Astrocyte of the hippocampus (primary cell): ENCODE results near the gene RAD51B.
A peak's percentile ranks its signal among the peaks of the same experiment; 100 is the strongest.
"Not testable (repeated sequence)": the region's sequence is repeated elsewhere in the genome, so short reads cannot be mapped to it uniquely, and the experiment has no call there.

Source experiments
- DNase-seq: peaks from one replicate; pipeline ENCODE4 v3.0.0; 2011; ENCODE audit warnings: low read depth, low spot score

Gene RAD51B

GRCh38 chr14:68203871-68204270 lies 384.3 kb downstream of the RAD51B start:
- DNase-seq = peak; percentile 41

GRCh38 chr14:68208218-68208617 lies 388.6 kb downstream of the RAD51B start:
- peak; percentile 79 for DNase-seq

- DNase-seq = no peak
Measured at GRCh38 chr14:68208626-68209317, 389.2 kb downstream of the RAD51B start.

- peak; percentile 80 for DNase-seq
Measured at GRCh38 chr14:68210729-68211299, 391.2 kb downstream of the RAD51B start.

- no peak for DNase-seq
Measured at GRCh38 chr14:68211421-68211820, 391.8 kb downstream of the RAD51B start.

GRCh38 chr14:68211886-68212285 lies 392.3 kb downstream of the RAD51B start:
- DNase-seq = no peak

GRCh38 chr14:68212361-68212760 lies 392.8 kb downstream of the RAD51B start:
- DNase-seq = no peak

GRCh38 chr14:68214431-68214830 lies 394.9 kb downstream of the RAD51B start:
- no peak for DNase-seq

GRCh38 chr14:68215629-68216028 lies 396.1 kb downstream of the RAD51B start:
- no peak for DNase-seq

- no peak for DNase-seq
Measured at GRCh38 chr14:68216079-68216478, 396.5 kb downstream of the RAD51B start.

- no peak for DNase-seq
Measured at GRCh38 chr14:68216957-68217356, 397.4 kb downstream of the RAD51B start.

GRCh38 chr14:68217791-68218340 lies 398.3 kb downstream of the RAD51B start:
- DNase-seq = no peak

- no peak for DNase-seq
Measured at GRCh38 chr14:68219407-68219806, 399.8 kb downstream of the RAD51B start.

- DNase-seq = not testable (repeated sequence)
Measured at GRCh38 chr14:68221046-68221445, 401.5 kb downstream of the RAD51B start.

GRCh38 chr14:68222154-68222553 lies 402.6 kb downstream of the RAD51B start:
- no peak for DNase-seq

- no peak for DNase-seq
Measured at GRCh38 chr14:68222726-68223125, 403.1 kb downstream of the RAD51B start.

GRCh38 chr14:68223631-68224030 lies 404.1 kb downstream of the RAD51B start:
- DNase-seq = no peak

- no peak for DNase-seq
Measured at GRCh38 chr14:68225321-68225720, 405.7 kb downstream of the RAD51B start.

GRCh38 chr14:68226523-68226922 lies 406.9 kb downstream of the RAD51B start:
- DNase-seq = no peak

- no peak for DNase-seq
Measured at GRCh38 chr14:68228656-68229055, 409.1 kb downstream of the RAD51B start.

- no peak for DNase-seq
Measured at GRCh38 chr14:68229423-68230100, 410.0 kb downstream of the RAD51B start.

- no peak for DNase-seq
Measured at GRCh38 chr14:68230202-68230949, 410.8 kb downstream of the RAD51B start.
